IMR-90 (cell line): Measurements from ENCODE around the gene UTF1. TPM values are rescaled to one million over a fixed set of nuclear protein-coding genes. Genes with fewer than 3 reads are reported as not detected.
A peak's percentile ranks its signal among the peaks of the same experiment; 100 is the strongest.

Experiments used
- ATAC-seq: fragments of 200-7000 bp; cut with Tn5 transposase; 2 replicates; pipeline ENCODE4 v1.9.1; 2020; ENCODE audit warnings: low read depth, mild to moderate bottlenecking, moderate library complexity
- BruUV-seq: library from RNA; stranded (reverse); fragments of 400-500 nt; replicated peaks from 2 replicates; lab custom pipeline; 2021; lab: Mats Ljungman, UMichigan
- CTCF ChIA-PET: fragments of 300-600 bp; formaldehyde crosslinking; extraction: SDS; loops from one replicate; lab custom pipeline; 2021; ENCODE audit warnings: antibody characterized with exemption; lab: Yijun Ruan, JAX
- POLR2A ChIA-PET: fragments of 300-600 bp; sonication (Branson Sonifier 250); formaldehyde crosslinking; loops from one replicate; lab custom pipeline; 2022; ENCODE audit warnings: antibody characterized with exemption; ENCODE audit not compliant: unreplicated experiment; lab: Charles Lee
- DNase-seq: peaks from one replicate; pipeline ENCODE4 v3.0.0; 2013
- H2AFZ ChIP-seq: replicated peaks from 2 replicates; pipeline ENCODE3; 2013; ENCODE audit warnings: low read length, mild to moderate bottlenecking; ENCODE audit not compliant: poor library complexity
- H2AK5ac ChIP-seq: 2 replicates; pipeline ENCODE4 v1.6.1; 2013; ENCODE audit warnings: low read depth, low read length, inconsistent platforms
- H2AK9ac ChIP-seq: replicated peaks from 2 replicates; pipeline ENCODE3; 2013; ENCODE audit warnings: mild to moderate bottlenecking, low read depth, low read length, moderate library complexity; ENCODE audit not compliant: poor library complexity
- H2BK120ac ChIP-seq: 2 replicates; pipeline ENCODE4 v1.6.1; 2013; ENCODE audit warnings: low read depth, low read length, inconsistent platforms
- H2BK15ac ChIP-seq: 3 replicates; pipeline ENCODE4 v1.6.1; 2013; ENCODE audit warnings: low read depth, low read length, inconsistent platforms
- H2BK20ac ChIP-seq: 2 replicates; pipeline ENCODE4 v1.6.1; 2013; ENCODE audit warnings: low read depth, mild to moderate bottlenecking, inconsistent platforms, low read length, moderate library complexity
- H2BK5ac ChIP-seq: 2 replicates; pipeline ENCODE4 v1.6.1; 2013; ENCODE audit warnings: mild to moderate bottlenecking, low read depth, low read length, inconsistent platforms; ENCODE audit not compliant: poor library complexity, severe bottlenecking
- H3K14ac ChIP-seq: replicated peaks from 2 replicates; pipeline ENCODE4 v1.6.1; 2013; ENCODE audit warnings: low read depth, low read length, inconsistent platforms
- H3K18ac ChIP-seq: 2 replicates; pipeline ENCODE4 v1.6.1; 2013; ENCODE audit warnings: low read depth, low read length, control low read depth
- H3K23ac ChIP-seq: 2 replicates; pipeline ENCODE4 v1.6.1; 2013; ENCODE audit warnings: low read depth, low read length, inconsistent platforms
- H3K27ac ChIP-seq: 2 replicates; pipeline ENCODE4 v1.5.1; 2013; ENCODE audit warnings: mild to moderate bottlenecking, control low read depth, low read length; ENCODE audit not compliant: insufficient read depth
- H3K27me3 ChIP-seq: 2 replicates; pipeline ENCODE4 v1.6.1; 2013; ENCODE audit warnings: low read length; ENCODE audit not compliant: control insufficient read depth, insufficient read depth
- H3K36me3 ChIP-seq: 2 replicates; pipeline ENCODE4 v1.6.1; 2013; ENCODE audit warnings: low read length, mixed read lengths; ENCODE audit not compliant: control insufficient read depth, insufficient read depth
- H3K4ac ChIP-seq: 2 replicates; pipeline ENCODE4 v1.6.1; 2013; ENCODE audit warnings: low read depth, low read length, inconsistent platforms
- H3K4me1 ChIP-seq: 2 replicates; pipeline ENCODE4 v1.6.1; 2013; ENCODE audit warnings: low read length, mixed read lengths; ENCODE audit not compliant: control insufficient read depth, insufficient read depth
- H3K4me2 ChIP-seq: 2 replicates; pipeline ENCODE4 v1.6.1; 2013; ENCODE audit warnings: low read depth, mild to moderate bottlenecking, control low read depth, low read length, moderate library complexity
- H3K4me3 ChIP-seq: 2 replicates; pipeline ENCODE4 v1.5.1; 2013; ENCODE audit warnings: low read depth, mild to moderate bottlenecking, control low read depth, low read length, moderate library complexity; ENCODE audit not compliant: insufficient read depth
- H3K56ac ChIP-seq: 2 replicates; pipeline ENCODE4 v1.6.1; 2013; ENCODE audit warnings: low read length, inconsistent platforms; ENCODE audit not compliant: insufficient read depth; ENCODE audit errors: extremely low read depth
- H3K79me1 ChIP-seq, 2 experiments: 2 replicates each; pipeline ENCODE4 v1.6.1; 2013; ENCODE audit warnings: low read length in 2 of 2, inconsistent platforms in 1 of 2, low read depth in 1 of 2
- H3K9ac ChIP-seq: 2 replicates; pipeline ENCODE4 v1.6.1; 2013; ENCODE audit warnings: low read depth, low read length, control low read depth
- H3K9me1 ChIP-seq: 2 replicates; pipeline ENCODE4 v1.6.1; 2013; ENCODE audit warnings: low read length, inconsistent platforms; ENCODE audit not compliant: insufficient read depth
- H3K9me3 ChIP-seq: 2 replicates; pipeline ENCODE4 v1.6.1; 2013; ENCODE audit warnings: low read length; ENCODE audit not compliant: control insufficient read depth, insufficient read depth
- H4K20me1 ChIP-seq: 2 replicates; pipeline ENCODE4 v1.6.1; 2013; ENCODE audit warnings: low read length, inconsistent platforms; ENCODE audit not compliant: insufficient read depth
- H4K5ac ChIP-seq: 2 replicates; pipeline ENCODE4 v1.6.1; 2013; ENCODE audit warnings: mild to moderate bottlenecking, low read depth, low read length, control low read depth
- H4K8ac ChIP-seq, 2 experiments: 2 replicates each; pipeline ENCODE4 v1.6.1; 2013; ENCODE audit warnings: low read depth in 2 of 2, low read length in 2 of 2, control low read depth in 1 of 2, inconsistent platforms in 1 of 2
- H4K91ac ChIP-seq: 2 replicates; pipeline ENCODE4 v1.6.1; 2013; ENCODE audit warnings: low read depth, low read length, inconsistent platforms; ENCODE audit not compliant: insufficient read depth
- BHLHE40 ChIP-seq: fragments of 150-350 bp; IDR thresholded peaks from 2 replicates; pipeline ENCODE4 v1.6.1; 2016; ENCODE audit warnings: mild to moderate bottlenecking, low read depth, low read length
- CEBPB ChIP-seq: IDR thresholded peaks from 2 replicates; pipeline ENCODE4 v1.6.1; 2012; ENCODE audit warnings: low read depth, low read length, improper control_type of control experiment
- CHD1 ChIP-seq: IDR thresholded peaks from 2 replicates; pipeline ENCODE4 v1.6.1; 2012; ENCODE audit warnings: low read depth, low read length, improper control_type of control experiment
- CTCF ChIP-seq: conservative IDR thresholded peaks from 2 replicates; pipeline ENCODE4 v1.5.1; 2012; ENCODE audit warnings: mild to moderate bottlenecking, low read depth, low read length, improper control_type of control experiment
- FOS ChIP-seq: fragments of 150-350 bp; IDR thresholded peaks from 2 replicates; pipeline ENCODE4 v1.6.1; 2016; ENCODE audit warnings: low read depth, low read length
- MAFK ChIP-seq: IDR thresholded peaks from 2 replicates; pipeline ENCODE4 v1.6.1; 2012; ENCODE audit warnings: low read depth, low read length, improper control_type of control experiment
- MAZ ChIP-seq: IDR thresholded peaks from 2 replicates; pipeline ENCODE4 v1.6.1; 2012; ENCODE audit warnings: low read depth, mild to moderate bottlenecking, low read length, improper control_type of control experiment, moderate library complexity, borderline replicate concordance
- MXI1 ChIP-seq: IDR thresholded peaks from 2 replicates; pipeline ENCODE4 v1.6.1; 2012; ENCODE audit warnings: low read depth, mild to moderate bottlenecking, low read length, moderate library complexity, borderline replicate concordance
- NFE2L2 ChIP-seq: fragments of 150-350 bp; IDR thresholded peaks from 2 replicates; pipeline ENCODE4 v1.6.1; 2016; ENCODE audit warnings: low read depth, mild to moderate bottlenecking, low read length
- POLR2A ChIP-seq: IDR thresholded peaks from 2 replicates; pipeline ENCODE4 v1.6.1; 2012; ENCODE audit warnings: mild to moderate bottlenecking, low read depth, low read length
- RAD21 ChIP-seq: IDR thresholded peaks from 2 replicates; pipeline ENCODE4 v1.6.1; 2012; ENCODE audit warnings: low read length, improper control_type of control experiment
- RCOR1 ChIP-seq: IDR thresholded peaks from 2 replicates; pipeline ENCODE4 v1.6.1; 2012; ENCODE audit warnings: mild to moderate bottlenecking, low read length, improper control_type of control experiment; ENCODE audit not compliant: insufficient replicate concordance
- RFX5 ChIP-seq: IDR thresholded peaks from 2 replicates; pipeline ENCODE4 v1.8.0; 2012; ENCODE audit warnings: low read depth, mild to moderate bottlenecking, low read length, moderate library complexity
- SMC3 ChIP-seq: fragments of 150-350 bp; IDR thresholded peaks from 2 replicates; pipeline ENCODE4 v1.6.1; 2016; ENCODE audit warnings: low read depth, mild to moderate bottlenecking, antibody characterized with exemption, low read length, moderate library complexity
- USF2 ChIP-seq: fragments of 150-350 bp; IDR thresholded peaks from 2 replicates; pipeline ENCODE4 v1.6.1; 2017; ENCODE audit warnings: mild to moderate bottlenecking, antibody characterized with exemption, low read length, low read depth
- WGBS, 2 experiments: methylation state at CpG; one replicate each; pipeline versions ENCODE4 v1.1.5 to v1.1.7; 2013; ENCODE audit warnings: missing lambda C conversion rate in 2 of 2; ENCODE audit not compliant: insufficient read length in 1 of 2; ENCODE audit errors: extremely low coverage in 2 of 2; 5-methylcytosine and 5-hydroxymethylcytosine counted together
- dilution Hi-C: fragments of 300-500 bp; cut with HindIII; formaldehyde crosslinking; loops from one replicate; pipeline ENCODE4 v1.14.3; 2018; ENCODE audit warnings: low sequenced_read_pairs; ENCODE audit not compliant: unreplicated experiment
- in situ Hi-C: fragments of 300-500 bp; cut with MboI; formaldehyde crosslinking; loops from 3 replicates; pipeline ENCODE4 v1.14.3; 2019; ENCODE audit warnings: low sequenced_read_pairs, inconsistent platforms, mixed read lengths
- intact Hi-C: fragments of 100-400 bp; cut with micrococcal nuclease; formaldehyde crosslinking; loops from 2 replicates; pipeline ENCODE4 v1.10.0; 2022
- polyA plus RNA-seq, 3 experiments: library from polyadenylated mRNA; depleted of rRNA; stranded (reverse); fragments of >200 nt; gene quantifications; 2 replicates each; pipeline ENCODE4 v1.2.3, GENCODE V29; 2012; ENCODE audit warnings: low replicate concordance in 1 of 3
- total RNA-seq: library from RNA; depleted of rRNA; stranded (reverse); fragments of >200 nt; gene quantifications from 2 replicates; pipeline ENCODE4 v1.2.3, GENCODE V29; 2012

Gene UTF1
- total and polyA plus RNA-seq, 2 of the 4 experiments (the other 2 are of a cell fraction): not detected

- Histone ChIP-seq H2AK9ac (no peak overlapping the region), H2AFZ (no peak overlapping the region), H3K4ac (no peak overlapping the region), H3K27me3 (no peaks in the 10 kb centered on the region), H4K8ac (no peak overlapping the region), H2BK20ac (no peak overlapping the region), H2BK15ac (no peak overlapping the region), H3K9me3 (peaks cover 4% of the 10 kb centered on the region; the same call in 1 of the 2 replicates), H3K27ac (no peak overlapping the region), H3K56ac (no peak overlapping the region), H4K91ac (no peak overlapping the region), H3K4me1 (no peaks in the 10 kb centered on the region), H3K79me1 (no peaks in the 10 kb centered on the region), H3K4me3 (no peak overlapping the region), H3K4me2 (no peak overlapping the region), H4K5ac (no peak overlapping the region), H3K9ac (no peak overlapping the region), H3K18ac (no peak overlapping the region), H2BK5ac (no peak overlapping the region), H2BK120ac (no peak overlapping the region), H2AK5ac (no peak overlapping the region), H4K20me1 (no peaks in the 10 kb centered on the region), H3K36me3 (no peaks in the 10 kb centered on the region), H3K23ac (no peak overlapping the region), H3K9me1 (no peaks in the 10 kb centered on the region), H3K14ac (no peak overlapping the region)
- ATAC-seq (peak; percentile 32; the same call in 1 of the 2 replicates), DNase-seq (no peak)
- dilution Hi-C loops: no loop called here
- ChIA-PET POLR2A (no interaction called here), CTCF (no interaction called here)
- TF ChIP-seq FOS (no peak), MAFK (no peak), CTCF (no peak), BHLHE40 (no peak), NFE2L2 (no peak), CHD1 (no peak), SMC3 (no peak), USF2 (no peak), MAZ (no peak), MXI1 (no peak), RCOR1 (no peak), POLR2A (no peak), RFX5 (no peak), CEBPB (no peak), RAD21 (no peak)
- intact Hi-C loops: no loop called here
- WGBS, 2 experiments: 52% methylated on average over 10 of the region's 24 CpGs; no CpG with 5 or more reads in 1 of the 2 experiments
- in situ Hi-C loops: no loop called here
- no TSS peak for BruUV-seq
These were observed 33.6 kb upstream of the UTF1 start for GRCh38 chr10:133196221-133196915.
